ENCODE measurements around the gene INTS3.

INTS3 gene

GRCh38 chr1:153796786-153797659, 69.2 kb downstream of the INTS3 start:
- peak; percentile 67 to 81 for DNase-seq (ENCODE audit: low read depth in 2 of 2)

- DNase-seq (ENCODE audit: low read depth in 2 of 2) = no peak
These were observed 70.6 kb downstream of the INTS3 start for GRCh38 chr1:153798468-153798780.

- no peak for DNase-seq (ENCODE audit: low read depth in 2 of 2)
These were observed 71.2 kb downstream of the INTS3 start for GRCh38 chr1:153799016-153799415.

GRCh38 chr1:153799566-153800465, 72.0 kb downstream of the INTS3 start:
- DNase-seq (ENCODE audit: low read depth in 2 of 2) = no peak

GRCh38 chr1:153800516-153800915, 72.7 kb downstream of the INTS3 start:
- no peak for DNase-seq (ENCODE audit: low read depth in 2 of 2)

- DNase-seq (ENCODE audit: low read depth in 2 of 2) = no peak
These were observed 73.3 kb downstream of the INTS3 start for GRCh38 chr1:153801028-153801625.

- no peak for DNase-seq (ENCODE audit: low read depth in 2 of 2)
These were observed 74.2 kb downstream of the INTS3 start for GRCh38 chr1:153801786-153802697.

GRCh38 chr1:153803470-153804056, 75.7 kb downstream of the INTS3 start:
- DNase-seq (ENCODE audit: low read depth in 2 of 2) = no peak

GRCh38 chr1:153804112-153804511, 76.3 kb downstream of the INTS3 start:
- DNase-seq (ENCODE audit: low read depth in 2 of 2) = no peak

GRCh38 chr1:153805042-153805745, 77.3 kb downstream of the INTS3 start:
- DNase-seq (ENCODE audit: low read depth in 2 of 2) = peak; percentile 67 to 70

GRCh38 chr1:153805886-153806719, 78.3 kb downstream of the INTS3 start:
- no peak for DNase-seq (ENCODE audit: low read depth in 2 of 2)

GRCh38 chr1:153816283-153816889, 88.5 kb downstream of the INTS3 start:
- DNase-seq (ENCODE audit: low read depth in 2 of 2) = no peak

GRCh38 chr1:153818876-153819275, 91.0 kb downstream of the INTS3 start:
- no peak for DNase-seq (ENCODE audit: low read depth in 2 of 2)
